Posterior cingulate gyrus (tissue), 11 donors: ENCODE results near the gene IL1RL1.

Experiments
- DNase-seq, 10 donors: peaks; one replicate each; pipeline versions ENCODE4 v3.0.0 to v3.0.0-alpha.2; 2020 to 2021; ENCODE audit warnings: mixed read lengths in 3 of 10
- intact Hi-C: fragments of 100-400 bp; cut with DNase I; formaldehyde crosslinking; loops from one replicate; pipeline ENCODE4 v1.15.1; 2023

IL1RL1 gene

GRCh38 chr2:102310964-102311640 is at the start of gene IL1RL1:
TSS of gene IL1RL1 (plus strand) at chr2:102311563. CDS start at chr2:102338265, 26,702 bp downstream.
- intact Hi-C loops = no loop called here
- DNase-seq = no peak

- no peak for DNase-seq
- intact Hi-C loops = no loop called here
These were observed 48.9 kb upstream of the IL1RL1 start for GRCh38 chr2:102262216-102263129.

GRCh38 chr2:102264952-102265351 is 46.4 kb upstream of the IL1RL1 start:
- DNase-seq = no peak
- intact Hi-C loops = no loop called here

- intact Hi-C loops = no loop called here
- DNase-seq = no peak
These were observed 45.2 kb upstream of the IL1RL1 start for GRCh38 chr2:102266204-102266603.

GRCh38 chr2:102267774-102268173 is 43.6 kb upstream of the IL1RL1 start:
- DNase-seq = peak in 1 of 10 donors; percentile 78
- intact Hi-C loops = no loop called here

- intact Hi-C loops = no loop called here
- DNase-seq = no peak
These were observed 42.7 kb upstream of the IL1RL1 start for GRCh38 chr2:102268510-102269199.

GRCh38 chr2:102269200-102269524 is 42.2 kb upstream of the IL1RL1 start:
- intact Hi-C loops = no loop called here
- DNase-seq = no peak

GRCh38 chr2:102271844-102272243 is 39.5 kb upstream of the IL1RL1 start:
- intact Hi-C loops = no loop called here
- DNase-seq = no peak

- intact Hi-C loops = no loop called here
- no peak for DNase-seq
These were observed 37.6 kb upstream of the IL1RL1 start for GRCh38 chr2:102273619-102274211.

- DNase-seq = no peak
- intact Hi-C loops = no loop called here
These were observed 34.7 kb upstream of the IL1RL1 start for GRCh38 chr2:102276549-102277201.

- intact Hi-C loops = no loop called here
- DNase-seq = no peak
These were observed 34.1 kb upstream of the IL1RL1 start for GRCh38 chr2:102277202-102277700.

GRCh38 chr2:102278720-102279390 is 32.5 kb upstream of the IL1RL1 start:
- no peak for DNase-seq
- intact Hi-C loops = no loop called here

GRCh38 chr2:102279391-102279735 is 32.0 kb upstream of the IL1RL1 start:
- intact Hi-C loops = no loop called here
- DNase-seq = no peak

- intact Hi-C loops = no loop called here
- no peak for DNase-seq
These were observed 28.7 kb upstream of the IL1RL1 start for GRCh38 chr2:102282678-102283091.

GRCh38 chr2:102283996-102284395 is 27.4 kb upstream of the IL1RL1 start:
- intact Hi-C loops = no loop called here
- DNase-seq = no peak

- intact Hi-C loops = no loop called here
- no peak for DNase-seq
These were observed 26.8 kb upstream of the IL1RL1 start for GRCh38 chr2:102284611-102285010.

- intact Hi-C loops = no loop called here
- DNase-seq = no peak
These were observed 26.0 kb upstream of the IL1RL1 start for GRCh38 chr2:102285368-102285767.

GRCh38 chr2:102286041-102286440 is 25.3 kb upstream of the IL1RL1 start:
- no peak for DNase-seq
- intact Hi-C loops = no loop called here

- intact Hi-C loops = no loop called here
- no peak for DNase-seq
These were observed 22.2 kb upstream of the IL1RL1 start for GRCh38 chr2:102289129-102289528.

- intact Hi-C loops = no loop called here
- no peak for DNase-seq
These were observed 20.8 kb upstream of the IL1RL1 start for GRCh38 chr2:102290594-102290993.
